Choroid plexus epithelial cell (primary cell): ENCODE data around the gene GNB1L.

Source experiments
- DNase-seq: peaks from one replicate; pipeline ENCODE4 v3.0.0-alpha.2; 2010; ENCODE audit warnings: low read depth
- H3K4me3 ChIP-seq: 2 replicates; pipeline ENCODE4 v1.5.1; 2011; ENCODE audit warnings: low read depth, mild to moderate bottlenecking, control low read depth, low read length, moderate library complexity
- TF ChIP-seq, protein P1 (sequence below): conservative IDR thresholded peaks from 2 replicates; pipeline ENCODE4 v1.5.1; 2011; ENCODE audit warnings: low read depth, mild to moderate bottlenecking, control low read depth, inconsistent platforms, low read length, moderate library complexity

Gene GNB1L

GRCh38 chr22:19767427-19768341, 87.0 kb downstream of the GNB1L start:
- H3K4me3 ChIP-seq = no peak overlapping the region
- TF ChIP-seq, protein P1, sequence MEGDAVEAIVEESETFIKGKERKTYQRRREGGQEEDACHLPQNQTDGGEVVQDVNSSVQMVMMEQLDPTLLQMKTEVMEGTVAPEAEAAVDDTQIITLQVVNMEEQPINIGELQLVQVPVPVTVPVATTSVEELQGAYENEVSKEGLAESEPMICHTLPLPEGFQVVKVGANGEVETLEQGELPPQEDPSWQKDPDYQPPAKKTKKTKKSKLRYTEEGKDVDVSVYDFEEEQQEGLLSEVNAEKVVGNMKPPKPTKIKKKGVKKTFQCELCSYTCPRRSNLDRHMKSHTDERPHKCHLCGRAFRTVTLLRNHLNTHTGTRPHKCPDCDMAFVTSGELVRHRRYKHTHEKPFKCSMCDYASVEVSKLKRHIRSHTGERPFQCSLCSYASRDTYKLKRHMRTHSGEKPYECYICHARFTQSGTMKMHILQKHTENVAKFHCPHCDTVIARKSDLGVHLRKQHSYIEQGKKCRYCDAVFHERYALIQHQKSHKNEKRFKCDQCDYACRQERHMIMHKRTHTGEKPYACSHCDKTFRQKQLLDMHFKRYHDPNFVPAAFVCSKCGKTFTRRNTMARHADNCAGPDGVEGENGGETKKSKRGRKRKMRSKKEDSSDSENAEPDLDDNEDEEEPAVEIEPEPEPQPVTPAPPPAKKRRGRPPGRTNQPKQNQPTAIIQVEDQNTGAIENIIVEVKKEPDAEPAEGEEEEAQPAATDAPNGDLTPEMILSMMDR = no peak
- no peak for DNase-seq

DNA sequence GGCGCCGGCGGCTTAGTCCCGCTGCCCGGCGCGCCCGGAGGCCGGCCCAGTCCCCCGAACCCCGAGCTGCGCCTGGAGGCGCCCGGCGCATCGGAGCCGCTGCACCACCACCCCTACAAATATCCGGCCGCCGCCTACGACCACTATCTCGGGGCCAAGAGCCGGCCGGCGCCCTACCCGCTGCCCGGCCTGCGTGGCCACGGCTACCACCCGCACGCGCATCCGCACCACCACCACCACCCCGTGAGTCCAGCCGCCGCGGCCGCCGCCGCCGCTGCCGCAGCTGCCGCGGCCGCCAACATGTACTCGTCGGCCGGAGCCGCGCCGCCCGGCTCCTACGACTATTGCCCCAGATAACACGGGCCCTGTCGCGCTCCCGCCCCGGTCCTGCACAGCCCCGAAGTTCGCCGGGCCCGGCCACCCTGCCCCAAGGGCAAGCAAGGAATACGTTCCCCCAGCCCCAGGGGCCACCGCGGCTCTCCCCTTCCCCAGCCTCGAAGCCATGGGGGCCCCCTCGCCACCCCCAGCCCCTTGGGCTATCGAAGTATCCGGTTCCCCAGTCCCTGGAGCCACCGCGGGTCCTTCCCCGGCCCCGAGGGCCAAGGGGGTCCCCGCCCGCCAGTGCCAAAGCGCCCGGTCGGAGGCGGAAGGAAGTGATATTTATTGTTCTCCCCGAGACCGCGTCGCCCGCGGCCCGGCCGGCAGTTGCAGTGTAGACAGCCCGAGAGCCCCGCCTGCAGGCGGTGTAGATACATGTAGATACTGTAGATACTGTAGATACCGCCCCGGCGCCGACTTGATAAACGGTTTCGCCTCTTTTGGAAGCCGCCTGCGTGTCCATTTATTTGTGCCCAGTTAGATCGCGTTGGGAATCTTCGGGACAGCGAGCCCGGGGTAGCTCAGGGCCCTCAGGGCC, 87.9 kb downstream of the GNB1L start:
- H3K4me3 ChIP-seq = no peak overlapping the region
- TF ChIP-seq, protein P1 = peak; percentile 25
- no peak for DNase-seq

GRCh38 chr22:19766240-19766510, 88.5 kb downstream of the GNB1L start:
- no peak overlapping the region for H3K4me3 ChIP-seq
- TF ChIP-seq, protein P1 = no peak
- no peak for DNase-seq

- no peak for DNase-seq
- no peak overlapping the region for H3K4me3 ChIP-seq
Observed at GRCh38 chr22:19765477-19766239, 89.0 kb downstream of the GNB1L start.

GRCh38 chr22:19764636-19765476, 89.8 kb downstream of the GNB1L start:
- DNase-seq = no peak
- TF ChIP-seq, protein P1 = no peak
- H3K4me3 ChIP-seq = no peak overlapping the region

More at GRCh38 chr22:19765477-19766239, 89.0 kb downstream of the GNB1L start:
- TF ChIP-seq, protein P1 = no peak

GRCh38 chr22:19764299-19764593, 90.4 kb downstream of the GNB1L start:
- no peak overlapping the region for H3K4me3 ChIP-seq
- TF ChIP-seq, protein P1 = no peak
- DNase-seq = no peak
